PC-3 (cell line): ENCODE measurements around the gene CENPVL2. TPM values are rescaled to one million over a fixed set of nuclear protein-coding genes. Genes with fewer than 3 reads are reported as not detected.

Experiments used
- total RNA-seq: library from RNA; depleted of rRNA; stranded (reverse); fragments of >200 nt; gene quantifications from 2 replicates; pipeline ENCODE4 v1.2.3, GENCODE V29; 2014; rRNA removed

The CENPVL2 gene
- total RNA-seq, 1 experiment from 2014 or later: not detected

Other genes with a start within 250 kb of the CENPVL2 start
- 2.4 and 2.8 TPM in 2 replicates for gene NUDT11, start 186.2 kb downstream of the CENPVL2 start, total RNA-seq
- not detected in 2 replicates for gene CENPVL3, start 63.9 kb downstream of the CENPVL2 start, total RNA-seq
- not detected in 2 replicates for gene CENPVL1, start 27.7 kb upstream of the CENPVL2 start, total RNA-seq
- 7.0 and 7.4 TPM in 2 replicates for gene GSPT2, start 60.6 kb upstream of the CENPVL2 start, total RNA-seq
- 128 and 141 TPM in 2 replicates for gene MAGED1, start 210.8 kb upstream of the CENPVL2 start, total RNA-seq